K562 (cell line): Measurements from ENCODE around the gene KCNAB1. TPM values are rescaled to one million over a fixed set of nuclear protein-coding genes. Genes with fewer than 3 reads are reported as not detected.
"Not testable (repeated sequence)": the region's sequence is repeated elsewhere in the genome, so short reads cannot be mapped to it uniquely, and the experiment has no call there.

Experiments
- ATAC-seq: fragments of 200-7000 bp; cut with Tn5 transposase; 3 replicates; pipeline ENCODE4 v1.9.1; 2020; ENCODE audit warnings: moderate library complexity
- BruUV-seq: library from RNA; stranded (reverse); fragments of 400-500 nt; replicated peaks from 2 replicates; lab custom pipeline; 2021; lab: Mats Ljungman, UMichigan
- CTCF ChIA-PET: fragments of 300-600 bp; formaldehyde crosslinking; extraction: SDS; loops from one replicate; lab custom pipeline; 2021; ENCODE audit warnings: low intra/inter-chr PET ratio; lab: Yijun Ruan, JAX
- POLR2A ChIA-PET: fragments of 300-600, 350-650 bp; sonication (Branson Sonifier 250); formaldehyde crosslinking; extraction: SDS; loops from one replicate; lab custom pipeline; 2021; ENCODE audit warnings: antibody characterized with exemption, inconsistent platforms; lab: Yijun Ruan, JAX
- DNase-seq, 4 experiments: peaks; one replicate each; pipeline versions ENCODE4 v3.0.0 to v3.0.0-alpha.2; 2011 to 2018; ENCODE audit warnings: low spot score in 3 of 4, mixed read lengths in 3 of 4; ENCODE audit errors: extremely low read depth in 1 of 4
- FAIRE-seq: peaks from 2 replicates; lab custom pipeline; 2011; peaks lifted over from hg19 to GRCh38; lab: Jason Lieb, UNC
- H2AFZ ChIP-seq: 2 replicates; pipeline ENCODE4 v1.6.0; 2011; ENCODE audit warnings: low read depth, low read length, control low read depth, inconsistent platforms
- H3K27ac ChIP-seq: fragments of 200-600 bp; 3 replicates; pipeline ENCODE4 v1.8.0; 2011; ENCODE audit warnings: low read depth, mild to moderate bottlenecking, control low read depth, inconsistent platforms, low read length, moderate library complexity, mixed read lengths; ENCODE audit errors: extremely low read depth
- H3K27me3 ChIP-seq, 2 experiments: fragments of 300-600 bp in 1 of 2; 2 replicates in 1 of 2; 3 replicates in 1 of 2; pipeline versions ENCODE4 v1.6.0 to v1.8.0; 2011; ENCODE audit warnings: inconsistent platforms in 2 of 2, low read length in 2 of 2, mild to moderate bottlenecking in 1 of 2, mixed read lengths in 1 of 2, moderate library complexity in 1 of 2; ENCODE audit not compliant: control insufficient read depth in 2 of 2, insufficient read depth in 2 of 2
- H3K36me3 ChIP-seq: fragments of 300-600 bp; 3 replicates; pipeline ENCODE4 v1.8.0; 2011; ENCODE audit warnings: mild to moderate bottlenecking, low read length, inconsistent platforms; ENCODE audit not compliant: control insufficient read depth, insufficient read depth
- H3K4me1 ChIP-seq, 2 experiments: fragments of 200-600 bp in 1 of 2; replicated peaks in 1 of 2; 2 replicates in 1 of 2; 3 replicates in 1 of 2; pipeline versions ENCODE4 v1.5.1 to v1.8.0; 2011; ENCODE audit warnings: inconsistent platforms in 2 of 2, low read length in 2 of 2, mild to moderate bottlenecking in 1 of 2, mixed read lengths in 1 of 2, moderate library complexity in 1 of 2; ENCODE audit not compliant: control insufficient read depth in 2 of 2, insufficient read depth in 2 of 2
- H3K4me2 ChIP-seq: 2 replicates; pipeline ENCODE4 v1.6.1; 2011; ENCODE audit warnings: low read length, control low read depth, inconsistent platforms, mixed read lengths; ENCODE audit not compliant: insufficient read depth
- H3K4me3 ChIP-seq: fragments of 200-600 bp; sonication (generic), shearing (Covaris generic); 2 replicates; pipeline ENCODE4 v1.5.1; 2016; ENCODE audit warnings: control low read depth, inconsistent platforms
- H3K79me2 ChIP-seq: fragments of 200-600 bp; 3 replicates; pipeline ENCODE4 v1.8.0; 2011; ENCODE audit warnings: low read length, inconsistent platforms; ENCODE audit not compliant: control insufficient read depth, insufficient read depth
- H3K9ac ChIP-seq, 2 experiments: 2 replicates each; pipeline versions ENCODE4 v1.6.0 to v1.6.1; 2011; ENCODE audit warnings: low read depth in 2 of 2, low read length in 2 of 2, control low read depth in 1 of 2, inconsistent platforms in 1 of 2, mild to moderate bottlenecking in 1 of 2, mixed read lengths in 1 of 2; ENCODE audit not compliant: insufficient read depth in 1 of 2
- H3K9me1 ChIP-seq: one replicate; pipeline ENCODE4 v1.6.0; 2011; ENCODE audit warnings: inconsistent platforms, mild to moderate bottlenecking, low read length, moderate library complexity; ENCODE audit not compliant: control insufficient read depth, insufficient read depth
- H3K9me3 ChIP-seq: replicated peaks from 2 replicates; pipeline ENCODE4 v1.5.1; 2011; ENCODE audit warnings: low read depth, low read length, inconsistent platforms; ENCODE audit not compliant: control insufficient read depth, insufficient read depth
- H4K20me1 ChIP-seq: replicated peaks from 2 replicates; pipeline ENCODE4 v1.6.1; 2011; ENCODE audit warnings: low read length, inconsistent platforms, mixed read lengths; ENCODE audit not compliant: control insufficient read depth, insufficient read depth
- KLF16 ChIP-seq: IDR thresholded peaks from 2 replicates; pipeline ENCODE4 v1.6.1; 2016; ENCODE audit warnings: antibody characterized with exemption
- NFIC ChIP-seq: fragments of 450-650 bp; IDR thresholded peaks from 2 replicates; pipeline ENCODE4 v1.6.1; 2017; ENCODE audit warnings: mild to moderate bottlenecking, inconsistent platforms
- NRF1 ChIP-seq, 2 experiments: fragments of 450-650 bp; IDR thresholded peaks in 1 of 2; conservative IDR thresholded peaks in 1 of 2; 2 replicates each; pipeline ENCODE4 v1.6.1; 2014; ENCODE audit warnings: mild to moderate bottlenecking in 2 of 2
- YY1 ChIP-seq, 3 experiments: IDR thresholded peaks; 2 replicates each; pipeline ENCODE4 v1.6.1; 2011; ENCODE audit warnings: low read length in 2 of 3, mild to moderate bottlenecking in 2 of 3, moderate library complexity in 2 of 3, borderline replicate concordance in 1 of 3, control low read depth in 1 of 3, low read depth in 1 of 3; ENCODE audit not compliant: insufficient read depth in 3 of 3, insufficient replicate concordance in 2 of 3, control insufficient read depth in 1 of 3, insufficient read length in 1 of 3; ENCODE audit errors: extremely low read depth in 1 of 3
- WGBS: fragments of 100-300 bp; shearing (Covaris generic); methylation state at CpG from one replicate; pipeline ENCODE4 v1.1.6; 2016; ENCODE audit warnings: low coverage, mixed read lengths; ENCODE audit not compliant: insufficient coverage; ENCODE audit errors: missing lambda C conversion rate; 5-methylcytosine and 5-hydroxymethylcytosine counted together
- in situ Hi-C: fragments of 300-500 bp; cut with MboI; formaldehyde crosslinking; loops from 4 replicates; pipeline ENCODE4 v1.15.0; 2018; ENCODE audit warnings: inconsistent platforms, mixed read lengths
- intact Hi-C: fragments of 100-400 bp; cut with micrococcal nuclease; formaldehyde crosslinking; loops from 2 replicates; pipeline ENCODE4 v1.14.2; 2022
- polyA plus RNA-seq, 8 experiments: library from polyadenylated mRNA; depleted of rRNA in 4 of 8; stranded (reverse) in 5 of 8; unstranded in 3 of 8; fragments of >200 nt; fragmentation: Nextera tagmentation in 2 of 8; fragmentation: Illumina TruSeq in 1 of 8; extraction: Ambion mirVana in 2 of 8; extraction: Trizol in 1 of 8; gene quantifications; 2 replicates each; pipeline versions ENCODE4 v1.2.1 to v1.2.3, GENCODE V29; 2011 to 2014; ENCODE audit warnings: inconsistent platforms in 1 of 8, missing spikeins in 1 of 8
- total RNA-seq, 7 experiments: library from RNA; depleted of rRNA in 6 of 7; stranded (reverse); fragments of >200 nt in 6 of 7; fragmentation: Illumina TruSeq in 2 of 7; extraction: Trizol in 2 of 7; gene quantifications; 2 replicates each; pipeline versions ENCODE4 v1.2.1 to v1.2.3, GENCODE V29; 2011 to 2021; ENCODE audit warnings: low replicate concordance in 1 of 7

The KCNAB1 gene
- total and polyA plus RNA-seq, 9 of the 15 experiments (the other 6 are each of a cell fraction or from before 2014, with no cell fraction given): 0.14 to 1.2 (median 0.51) TPM

DNA sequence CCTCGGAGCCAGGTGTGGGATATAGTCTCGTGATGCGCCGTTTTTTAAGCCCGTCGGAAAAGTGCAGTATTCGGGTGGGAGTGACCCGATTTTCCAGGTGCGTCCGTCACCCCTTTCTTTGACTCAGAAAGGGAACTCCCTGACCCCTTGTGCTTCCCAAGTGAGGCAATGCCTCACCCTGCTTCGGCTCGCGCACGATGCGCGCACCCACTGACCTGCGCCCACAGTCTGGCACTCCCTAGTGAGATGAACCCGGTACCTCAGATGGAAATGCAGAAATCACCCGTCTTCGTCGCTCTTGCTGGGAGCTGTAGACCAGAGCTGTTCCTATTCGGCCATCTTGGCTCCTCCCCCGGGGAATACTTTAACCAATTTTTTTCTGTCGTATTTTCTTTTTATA, 164.3 kb downstream of the KCNAB1 start:
- H3K9ac ChIP-seq, H3K4me1 ChIP-seq, H3K9me3 ChIP-seq, in situ Hi-C loops, H3K27me3 ChIP-seq, H4K20me1 ChIP-seq, H3K9me1 ChIP-seq, H3K79me2 ChIP-seq, CTCF ChIA-PET, ATAC-seq, H3K36me3 ChIP-seq, intact Hi-C loops, BruUV-seq, POLR2A ChIA-PET, H3K27ac ChIP-seq, FAIRE-seq: not testable (repeated sequence)
- Histone ChIP-seq H3K4me2 (0 out of 2 replicates have a peak overlapping the region, but pooled peaks have one; percentile 24), H3K4me3 (peak overlapping the region; percentile 17; the same call in 1 of the 2 replicates), H2AFZ (peak overlapping the region; percentile 59)
- TF ChIP-seq YY1 (IDR thresholded peaks at IDR 0.05; ENCODE audit: borderline replicate concordance in 1 of 3, control insufficient read depth in 1 of 3, extremely low read depth in 1 of 3, insufficient read depth in 3 of 3, insufficient read length in 1 of 3, insufficient replicate concordance in 2 of 3, low read depth in 1 of 3, low read length in 2 of 3) (peak in 1 of 3 experiments; percentile 45), NRF1 (conservative IDR thresholded peaks at IDR 0.05 in 1 of 2, IDR thresholded peaks at IDR 0.05 in 1 of 2) (0 out of 4 replicates have a peak, but pooled peaks of 1 of the 2 experiments have one; percentile 14)
- peak in 1 of 4 experiments; percentile 1 for DNase-seq
- 5% methylated on average over 12 of the region's 24 CpGs for WGBS

DNA sequence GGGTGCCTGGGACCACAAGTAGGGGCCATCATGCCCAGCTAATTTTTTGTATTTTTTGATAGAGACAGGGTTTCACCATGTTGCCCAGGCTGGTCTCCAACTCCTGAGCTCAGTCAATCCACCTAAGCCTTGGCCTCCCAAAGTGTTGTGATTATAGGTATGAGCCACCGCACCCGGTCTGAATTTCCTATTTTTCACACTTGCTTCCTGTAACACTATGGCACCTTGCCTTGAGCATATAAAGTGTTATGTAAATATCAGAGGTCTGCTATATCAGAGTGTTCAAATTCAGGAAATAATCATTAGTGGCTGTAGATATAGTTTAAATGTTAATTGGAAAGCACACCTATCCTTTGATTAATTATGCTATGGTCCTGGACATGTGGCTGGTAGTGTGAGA, 165.2 kb downstream of the KCNAB1 start:
- H3K36me3 ChIP-seq: no peaks in the 10 kb centered on the region
- peaks cover 3% of the 10 kb centered on the region in 2 experiments; a peak in 3 of 5 replicates for H3K27me3 ChIP-seq
- no peaks in the 10 kb centered on the region for H3K79me2 ChIP-seq
- H4K20me1 ChIP-seq: no peaks in the 10 kb centered on the region
- no peaks in the 10 kb centered on the region for H3K9me1 ChIP-seq
- H3K9me3 ChIP-seq: no peaks in the 10 kb centered on the region
- 11% methylated on average over 2 of the region's 2 CpGs for WGBS
- TF ChIP-seq KLF16 (no peak), NFIC (no peak)
- ChIA-PET POLR2A (no interaction called here), CTCF (interaction anchor here (0.7 kb wide), 1 partner anchor 24 kb away, joined by 3 read pairs; no protein-coding TSS in a partner anchor)
- no peaks in the 10 kb centered on the region for H3K4me1 ChIP-seq
- H3K27ac ChIP-seq: no peak overlapping the region
- H3K4me2 ChIP-seq: no peak overlapping the region
- H3K9ac ChIP-seq: no peak overlapping the region
- FAIRE-seq (no peak), ATAC-seq (no peak), DNase-seq (no peak)
- H2AFZ ChIP-seq: no peak overlapping the region
- no TSS peak for BruUV-seq
- in situ Hi-C loops (no loop called here), intact Hi-C loops (no loop called here)
- no peak overlapping the region for H3K4me3 ChIP-seq
